ENCODE measurements around the gene TEX264.
A peak's percentile ranks its signal among the peaks of the same experiment; 100 is the strongest.

The TEX264 gene

DNA sequence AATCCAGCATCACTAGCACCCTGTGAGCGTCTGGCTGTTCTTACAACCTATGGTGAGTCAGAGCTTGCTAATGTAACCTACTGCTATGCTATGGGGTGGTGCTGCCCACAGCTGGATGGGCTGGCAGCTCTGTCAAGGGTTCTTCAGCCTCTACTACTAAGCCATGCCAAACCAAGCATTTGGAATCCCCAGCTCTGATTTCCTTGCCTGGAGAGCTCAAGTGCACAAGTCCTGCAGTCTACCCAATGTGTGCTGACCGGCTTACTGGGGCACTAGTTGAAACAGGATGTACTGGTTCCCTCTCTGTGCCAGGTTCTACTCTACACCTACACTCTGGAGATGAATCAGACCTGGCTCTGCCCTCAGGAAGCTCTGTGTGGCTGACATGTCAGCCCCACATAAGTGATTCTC, 4.2 kb downstream of the TEX264 start:
- peak; percentile 8 for DNase-seq

DNA sequence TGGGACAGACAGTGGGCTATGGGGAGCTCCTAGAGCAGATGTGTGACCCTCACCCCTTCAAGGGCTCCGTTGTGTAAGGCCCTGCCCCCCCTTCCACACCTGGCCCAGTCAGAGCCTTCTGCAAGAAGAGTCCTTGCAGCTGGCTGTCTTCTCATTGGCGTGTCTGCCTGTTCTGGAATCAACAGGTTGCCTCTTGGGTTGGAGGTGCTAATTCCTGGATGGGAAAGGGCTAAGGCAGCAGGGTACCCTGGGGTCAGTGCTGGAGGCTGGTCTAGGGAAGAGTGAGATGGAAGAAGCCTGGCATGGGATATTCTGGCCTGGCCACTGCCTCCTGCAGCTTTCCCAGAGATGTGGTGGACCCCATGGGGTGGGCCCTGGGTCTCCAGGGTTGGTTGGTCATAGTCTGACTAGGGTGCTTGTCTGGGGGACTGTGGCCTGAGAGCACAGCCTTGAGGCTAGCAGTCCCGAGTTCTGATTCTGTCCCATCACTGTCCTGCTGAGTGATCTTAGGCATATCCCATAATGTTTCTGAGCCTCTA, 5.1 kb downstream of the TEX264 start:
- DNase-seq, result peak; percentile 5

DNA sequence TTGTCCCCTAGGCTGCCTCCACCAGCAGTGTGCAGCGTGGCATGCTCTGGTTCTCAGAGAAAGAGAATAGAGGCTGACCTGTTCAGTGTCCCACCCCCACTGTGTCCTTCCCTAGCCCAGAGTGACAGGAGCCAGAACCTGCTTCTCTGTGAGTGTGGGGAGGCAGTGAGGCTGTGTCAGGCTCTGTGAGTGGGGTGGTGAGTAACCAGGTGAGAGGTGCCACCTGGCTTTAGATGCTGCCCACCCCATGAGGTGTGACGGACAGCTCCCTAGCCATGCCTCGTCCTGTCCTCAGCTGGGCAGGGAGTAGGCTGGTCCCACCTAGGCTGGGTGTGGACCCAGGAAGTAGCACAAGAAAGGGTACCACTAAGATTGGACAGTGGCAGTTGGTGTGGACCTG, 6.3 kb downstream of the TEX264 start:
- DNase-seq, result no peak

DNA sequence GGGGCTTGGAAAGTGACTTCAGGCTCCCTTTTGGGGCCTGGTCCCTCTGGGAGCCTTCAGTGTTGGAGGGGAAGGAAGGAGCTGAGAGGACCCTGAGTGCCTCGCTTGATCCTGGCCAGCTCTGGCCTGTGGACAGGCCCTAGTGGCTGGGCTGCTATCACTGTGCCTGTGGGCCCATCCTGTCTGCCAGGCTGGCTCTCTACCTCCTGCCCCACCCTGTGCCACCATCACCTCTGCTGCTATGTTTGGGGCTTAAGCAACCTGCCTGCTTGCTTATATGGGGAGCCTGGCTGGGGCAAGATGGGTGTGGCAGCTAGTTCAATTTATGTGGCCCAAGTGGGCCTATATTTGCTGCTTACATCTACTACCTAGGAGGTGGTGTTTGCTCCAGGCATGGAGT, 7.1 kb downstream of the TEX264 start:
- DNase-seq, result no peak

DNA sequence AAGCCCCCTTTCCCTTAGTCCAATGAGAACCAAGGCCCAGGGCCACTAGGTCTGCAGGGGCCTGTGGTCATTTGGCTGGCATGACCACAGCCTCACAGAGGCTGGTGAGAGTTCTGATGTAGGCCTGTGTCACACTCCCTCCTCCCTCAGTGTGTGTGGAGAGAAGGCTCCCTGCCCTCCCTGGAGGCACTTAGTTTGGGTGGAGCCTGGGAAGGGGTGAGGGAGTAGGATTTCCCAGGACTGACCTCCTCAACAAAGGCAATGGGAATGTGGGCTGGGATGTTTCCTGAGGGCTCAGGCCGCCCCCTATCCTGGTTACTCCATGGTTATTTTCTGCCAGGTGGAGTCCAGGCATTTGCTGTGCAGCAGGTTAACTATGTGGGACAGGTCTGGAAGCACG, 7.6 kb downstream of the TEX264 start:
- DNase-seq, result no peak

DNA sequence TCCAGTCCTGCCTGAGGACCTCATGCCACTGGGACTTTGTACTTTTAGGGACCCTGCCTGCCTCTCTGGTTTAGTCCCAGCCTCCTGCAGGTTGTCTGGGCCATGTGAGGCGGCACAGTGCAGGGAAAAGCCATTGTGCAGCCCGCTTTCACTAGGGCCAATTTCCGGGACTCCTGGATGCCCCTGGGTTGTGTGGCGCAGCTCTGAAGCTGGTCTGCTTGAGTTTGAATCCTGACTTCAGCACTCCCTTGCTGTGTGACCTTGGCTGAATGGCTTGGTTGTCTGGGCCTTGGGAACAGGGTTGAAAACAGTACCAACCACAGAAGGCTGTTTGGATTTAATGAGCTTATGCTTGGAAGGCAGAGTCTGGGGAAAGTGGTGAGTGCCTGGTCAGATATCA, 8.3 kb downstream of the TEX264 start:
- DNase-seq, result no peak

DNA sequence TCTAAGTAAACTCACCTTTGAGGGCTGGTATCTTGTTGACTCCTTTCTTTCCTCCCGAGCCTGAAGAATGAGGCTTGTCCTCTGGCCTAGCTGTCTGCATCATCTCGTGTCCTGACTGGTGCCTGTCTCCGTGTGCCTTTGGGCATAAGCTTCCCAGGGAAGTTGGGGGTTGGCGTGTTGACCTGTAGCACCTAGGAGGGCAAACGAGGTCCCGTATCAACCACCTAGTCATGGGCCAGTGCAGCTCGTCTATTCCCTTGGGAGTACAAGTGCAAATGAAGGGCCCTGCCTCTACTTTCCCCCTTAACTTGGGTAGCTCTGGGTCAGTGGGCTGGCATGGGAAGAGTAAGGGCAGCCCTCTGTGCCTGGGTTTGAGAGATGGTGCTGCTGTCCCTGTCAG, 8.7 kb downstream of the TEX264 start:
- no peak for DNase-seq

DNA sequence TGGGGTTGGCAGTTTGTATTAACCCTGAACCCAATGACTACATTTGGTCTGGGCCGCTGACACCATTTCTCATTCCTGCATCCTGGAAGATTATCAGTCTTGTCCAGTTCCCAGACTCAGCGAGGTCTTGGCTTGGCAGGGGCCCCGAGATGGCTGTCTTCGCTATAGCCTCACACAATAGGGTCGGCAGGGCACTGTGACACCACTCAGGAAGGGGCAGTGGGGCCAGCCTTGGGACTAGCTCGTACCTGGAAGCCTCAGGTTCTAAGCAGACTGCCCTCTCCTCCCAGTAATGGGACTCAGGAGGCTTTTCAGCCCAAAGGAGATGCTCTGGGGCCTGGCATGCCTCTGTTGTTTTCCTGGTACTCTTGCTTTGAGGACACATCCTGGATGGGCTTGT, 9.1 kb downstream of the TEX264 start:
- no peak for DNase-seq

DNA sequence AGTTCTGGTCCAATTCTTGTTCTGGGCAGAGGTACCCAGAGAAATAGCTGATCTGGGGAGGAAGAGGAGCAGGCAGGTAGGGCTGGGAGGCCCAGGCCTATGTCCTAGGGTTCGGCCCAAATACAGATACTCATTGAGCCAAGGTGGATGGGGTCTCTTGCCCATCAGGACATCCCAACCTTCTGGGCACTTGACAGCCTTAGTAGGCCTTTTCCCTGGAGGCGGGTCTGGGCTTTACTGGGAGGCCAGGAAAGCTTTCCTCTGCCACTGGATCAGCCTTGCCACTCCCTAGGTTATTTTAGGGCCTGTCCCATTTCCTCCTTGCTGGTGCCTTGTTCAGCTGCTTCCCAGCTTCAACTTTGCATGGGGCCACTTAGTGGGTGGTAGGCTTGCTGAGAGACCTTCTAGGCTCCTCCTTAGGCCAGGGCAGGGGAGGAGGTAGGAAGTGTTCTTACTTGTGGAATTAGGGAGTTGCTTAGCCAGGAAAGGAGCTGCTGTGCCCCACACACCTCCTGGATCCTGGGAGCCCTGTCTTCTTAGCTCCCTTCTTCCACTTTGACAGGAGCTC, 9.7 kb downstream of the TEX264 start:
- DNase-seq, result no peak

DNA sequence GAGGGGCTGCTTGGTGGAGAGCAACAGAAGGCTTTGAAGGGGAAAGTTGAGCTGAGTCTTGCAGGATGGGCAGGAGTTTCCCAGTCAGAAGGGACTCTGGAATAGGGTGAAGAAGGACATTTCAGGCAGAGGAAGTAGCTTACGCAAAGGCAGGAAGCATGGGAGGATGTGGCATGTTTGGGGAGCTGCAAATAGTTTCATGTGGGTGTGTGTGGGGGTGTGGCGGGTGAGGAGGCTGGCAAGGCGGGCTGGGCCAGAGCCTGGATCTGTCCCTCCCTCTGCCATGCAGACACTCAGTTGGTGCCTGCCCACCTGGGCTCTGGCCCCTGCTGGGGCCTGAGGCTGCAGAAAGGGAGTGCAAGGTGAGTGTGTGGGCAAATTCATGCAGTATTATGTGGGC, 10.4 kb downstream of the TEX264 start:
- peak; percentile 43 for DNase-seq

DNA sequence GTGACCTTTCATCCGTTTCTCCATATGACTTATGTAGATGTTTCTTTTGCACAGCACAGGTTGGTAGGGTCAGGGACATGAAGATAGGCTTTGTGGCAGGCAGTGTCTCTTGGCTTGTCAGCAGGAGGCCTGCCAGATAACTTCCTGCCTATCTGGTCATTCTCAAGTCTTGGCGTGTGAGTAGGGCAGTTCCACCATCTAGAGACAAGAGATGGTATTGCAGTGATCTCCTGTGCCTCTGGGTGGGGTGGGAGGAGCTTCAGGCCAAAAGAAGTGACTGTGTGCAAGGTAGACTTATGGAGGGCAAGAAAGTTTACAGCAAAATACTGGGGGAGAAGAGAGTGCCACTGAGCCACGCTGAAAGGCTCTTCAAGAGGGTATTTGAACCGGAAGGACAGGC, 11.0 kb downstream of the TEX264 start:
- DNase-seq, result peak; percentile 85

DNA sequence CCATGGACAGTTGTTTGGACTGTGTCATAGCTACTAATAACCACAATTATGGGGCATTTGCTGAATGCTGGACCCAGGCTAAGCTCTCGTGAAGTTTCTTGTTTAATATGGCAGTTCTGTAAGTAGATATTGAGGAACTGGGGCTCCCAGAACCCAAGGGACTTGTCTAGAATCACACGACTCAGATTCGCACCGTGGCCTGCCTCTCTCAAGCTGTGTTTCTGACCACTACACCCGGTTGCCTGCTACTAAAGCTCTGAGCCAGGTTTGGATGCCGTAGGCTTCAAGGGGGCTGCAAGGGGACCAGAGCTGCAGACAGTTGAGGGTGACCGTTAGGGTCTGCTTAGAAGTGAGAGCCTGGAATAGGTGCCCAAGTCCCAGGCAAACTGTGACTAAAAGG, 11.5 kb downstream of the TEX264 start:
- DNase-seq, result no peak

DNA sequence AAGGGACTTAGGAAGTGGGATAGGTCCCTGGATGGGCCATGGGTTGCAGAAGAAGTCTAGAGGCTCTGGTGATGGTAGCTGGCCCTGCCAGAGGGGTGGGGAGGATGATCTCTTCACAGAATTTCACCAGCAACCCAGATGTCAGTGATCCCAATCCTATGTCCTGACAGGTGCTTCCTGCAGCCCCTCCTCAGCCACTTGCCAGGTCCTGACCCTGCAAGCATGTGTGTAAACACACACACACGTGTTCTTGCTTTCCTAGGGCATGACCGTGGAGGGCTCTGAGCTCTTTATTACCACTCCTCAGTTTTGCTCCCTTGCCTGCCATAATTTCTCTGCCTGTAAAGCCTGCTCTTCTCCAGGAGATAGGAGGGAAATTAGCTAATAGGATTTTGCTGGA, 12.5 kb downstream of the TEX264 start:
- no peak for DNase-seq

DNA sequence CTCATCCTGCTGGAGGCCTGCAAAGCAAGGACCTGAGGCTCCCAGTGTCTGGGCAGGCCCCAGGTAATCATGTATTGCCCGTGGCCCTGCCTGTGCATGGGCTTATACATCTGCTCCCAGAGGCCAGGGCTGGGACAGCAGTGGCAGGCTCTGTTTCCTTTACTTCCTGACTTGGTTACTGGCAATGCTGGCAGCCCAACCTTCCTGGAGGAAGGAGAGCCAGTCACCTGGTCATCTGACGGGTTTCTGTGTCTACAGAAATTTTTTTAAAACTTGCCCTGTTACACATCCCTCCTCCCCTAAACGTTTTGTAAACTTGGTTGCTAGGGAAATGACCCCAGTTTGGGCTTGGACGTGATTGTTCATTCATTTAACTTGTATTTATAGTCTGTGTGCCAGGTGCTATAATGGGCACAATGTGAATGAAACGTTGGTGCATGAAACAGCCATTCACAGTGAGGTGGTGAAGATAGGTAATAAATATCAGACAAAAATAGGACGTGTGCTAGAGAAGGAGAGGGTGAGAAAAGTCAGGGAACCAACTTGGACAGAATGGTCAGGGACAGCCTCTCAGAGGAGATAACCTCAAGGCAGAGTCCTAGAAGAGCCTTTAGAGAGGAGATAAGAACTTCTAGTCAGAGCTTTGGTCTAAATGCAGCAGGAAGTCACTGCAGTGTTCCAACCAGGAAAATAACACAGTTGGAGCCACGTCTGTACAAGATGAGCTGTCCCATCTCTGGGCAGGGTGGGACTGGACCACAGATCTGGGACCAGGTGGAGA, 14.1 kb downstream of the TEX264 start:
- no peak for DNase-seq

DNA sequence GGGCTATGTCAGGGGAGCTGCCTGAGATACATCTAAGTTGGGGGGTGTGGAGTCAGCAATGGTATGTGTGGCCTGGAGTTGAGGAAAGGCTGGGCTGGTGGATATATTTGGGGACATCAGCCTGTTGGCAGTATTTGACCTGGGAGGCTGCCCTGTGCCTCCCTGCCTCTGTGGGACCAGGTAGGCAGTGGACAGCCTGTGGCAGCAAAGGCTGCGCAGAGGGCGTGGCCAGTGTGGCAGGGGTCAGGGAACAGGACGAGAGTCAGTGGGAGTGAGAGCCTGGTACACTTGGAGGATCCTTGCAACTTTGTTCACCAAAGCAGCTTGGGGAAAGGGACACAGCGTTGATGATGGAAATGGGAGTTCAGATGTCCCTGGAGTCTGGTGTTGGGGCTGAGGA, 15.0 kb downstream of the TEX264 start:
- no peak for DNase-seq

DNA sequence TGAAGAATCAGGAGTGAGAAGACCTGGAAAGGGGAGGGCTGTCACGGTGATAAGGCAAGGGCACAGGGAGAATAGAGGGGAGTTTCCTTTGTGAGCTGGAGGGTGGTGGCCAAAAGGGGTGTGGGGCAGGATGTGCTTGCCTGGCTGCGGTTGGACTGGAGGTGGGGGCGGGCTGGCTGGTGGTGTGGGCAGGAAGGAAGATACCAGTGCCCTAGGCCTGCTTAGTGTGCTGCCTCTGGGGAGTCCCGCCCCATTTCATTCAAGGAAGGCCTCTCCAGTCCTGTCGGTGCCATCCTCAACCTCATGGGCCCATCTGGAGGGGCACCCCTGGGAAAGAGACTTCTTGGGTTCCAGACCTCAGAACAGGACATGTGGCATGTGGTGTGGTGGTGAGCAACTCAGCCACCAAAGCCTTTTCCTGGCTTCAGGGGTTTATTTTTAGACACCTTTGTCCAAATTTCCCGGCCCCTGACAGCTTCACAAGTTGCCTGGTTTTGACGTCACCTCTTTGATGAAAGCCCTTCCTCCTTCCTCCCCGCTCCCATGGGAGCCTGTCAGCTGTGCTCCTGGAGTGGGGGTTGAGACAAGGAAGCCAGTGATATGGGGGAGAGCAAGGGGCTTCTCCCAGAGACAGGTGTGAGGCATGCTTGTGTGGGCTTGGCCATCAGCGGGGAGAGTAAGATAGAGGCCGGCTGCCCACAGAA, 15.6 kb downstream of the TEX264 start:
- DNase-seq, result peak; percentile 90

DNA sequence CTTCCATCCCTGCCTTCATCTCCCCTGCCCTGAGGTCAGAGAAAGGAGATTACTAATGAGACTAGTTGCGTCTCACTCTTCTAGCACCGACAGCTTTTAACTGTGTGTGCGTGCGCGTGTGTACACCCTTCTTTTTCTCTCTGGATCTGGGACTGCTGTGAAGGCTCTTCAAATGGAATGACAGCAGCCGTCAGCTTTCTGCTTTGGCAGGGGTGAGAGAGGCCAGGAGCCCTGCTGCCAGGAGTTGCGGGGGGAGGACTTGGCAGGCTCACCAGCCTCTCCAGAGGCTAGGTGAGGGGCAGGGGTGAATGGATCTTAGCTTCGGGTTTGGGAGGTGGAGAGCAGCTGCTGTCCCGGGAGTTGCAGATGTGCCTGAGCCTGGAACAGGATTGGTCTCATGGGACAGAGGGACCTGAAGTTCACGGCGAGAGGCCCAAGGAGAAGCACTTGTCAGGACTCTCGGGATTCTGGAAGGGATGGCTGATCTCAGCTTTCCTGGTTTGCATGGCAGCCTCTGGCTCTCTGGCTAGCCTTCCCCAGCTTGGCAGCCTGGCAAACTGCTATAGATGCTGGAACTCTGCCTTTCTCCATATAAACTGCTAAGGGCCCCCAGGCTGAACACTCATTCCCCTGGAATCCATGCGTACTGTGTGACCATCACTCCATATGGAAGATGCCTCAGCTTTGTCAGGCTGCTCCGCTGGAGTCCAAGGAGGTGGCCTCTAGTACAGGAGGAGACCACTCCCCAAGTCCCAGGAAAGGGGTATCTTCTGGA, 16.6 kb downstream of the TEX264 start:
- DNase-seq, result no peak

DNA sequence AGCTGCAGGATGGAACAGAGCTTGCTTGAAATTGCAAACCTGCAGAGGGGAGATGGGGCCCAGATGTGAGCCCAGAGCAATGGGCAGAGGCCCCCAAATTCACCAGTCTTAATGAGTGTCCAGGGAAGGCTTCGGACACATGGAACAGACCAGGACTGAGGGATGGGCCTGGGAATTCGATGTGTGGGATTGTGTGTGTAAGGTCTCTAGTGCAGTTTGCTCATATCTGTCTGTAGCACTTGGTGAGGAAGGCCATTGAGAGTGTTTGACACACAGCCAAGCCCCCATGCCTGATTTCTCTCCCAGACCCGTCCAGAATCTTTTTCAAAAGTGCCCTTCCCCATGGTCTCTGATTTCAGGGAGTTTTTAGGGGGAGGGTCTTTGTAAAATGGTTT, 17.2 kb downstream of the TEX264 start:
- DNase-seq, result no peak

DNA sequence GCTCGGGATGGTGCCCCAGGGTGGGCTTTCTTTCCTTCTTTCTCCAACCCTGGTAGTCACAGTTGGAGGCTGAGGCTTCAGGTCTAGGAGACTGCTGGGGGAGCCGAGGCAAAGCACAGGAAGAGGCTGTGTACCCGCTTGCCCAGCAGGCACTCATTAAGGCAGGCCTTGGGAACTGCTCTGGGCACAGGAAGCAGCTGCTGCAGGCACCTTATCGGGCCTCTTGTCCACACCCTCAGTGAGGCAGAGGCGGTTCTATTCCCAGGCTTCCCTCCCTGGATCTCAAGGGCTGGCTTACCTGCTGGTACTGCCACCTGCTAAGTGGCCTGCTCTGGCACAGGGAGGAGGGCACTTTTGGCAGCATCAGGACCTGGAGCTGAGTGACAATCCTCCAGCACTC, 20.0 kb downstream of the TEX264 start:
- no peak for DNase-seq

DNA sequence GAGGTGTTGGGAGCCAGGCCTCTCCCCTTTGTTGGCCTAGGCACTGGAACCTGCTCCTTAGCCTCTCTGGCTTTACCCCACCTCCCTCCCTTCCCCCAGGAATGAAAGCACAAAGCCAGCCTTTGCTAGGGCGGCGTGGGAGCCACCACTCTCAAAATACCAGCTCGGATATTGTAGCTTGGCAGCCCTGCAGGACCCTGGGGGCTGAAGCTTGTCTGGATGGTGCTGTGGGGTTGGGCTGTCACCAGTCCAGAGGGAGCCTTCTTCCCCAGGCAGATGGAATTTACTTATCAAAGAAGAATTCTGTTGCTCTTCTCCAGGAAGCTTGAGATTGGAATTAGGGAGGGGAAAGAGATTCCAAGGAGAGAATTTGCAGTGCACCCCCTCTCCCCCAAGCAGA, 20.9 kb downstream of the TEX264 start:
- DNase-seq, result no peak

DNA sequence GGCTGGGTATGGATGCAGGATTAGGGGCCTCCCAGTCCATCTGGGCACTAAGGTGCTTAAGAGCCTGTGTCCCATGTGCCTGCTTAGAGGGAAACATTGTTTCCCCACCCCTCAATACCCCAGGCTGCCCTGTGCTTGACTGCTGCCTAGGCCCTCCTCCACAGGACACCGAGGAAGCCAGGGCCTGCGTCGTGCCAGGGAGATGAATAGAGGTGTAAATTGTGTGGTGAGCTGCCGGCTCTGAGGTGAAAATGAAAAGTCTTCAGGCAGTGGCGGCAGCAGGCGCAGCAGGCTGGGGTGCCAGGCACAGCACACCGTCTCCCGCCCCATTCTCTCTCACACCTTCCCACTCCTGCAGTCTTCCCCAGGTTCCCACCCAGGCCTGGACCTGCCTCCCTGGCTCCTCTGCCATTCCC, 21.9 kb downstream of the TEX264 start:
- DNase-seq, result no peak

DNA sequence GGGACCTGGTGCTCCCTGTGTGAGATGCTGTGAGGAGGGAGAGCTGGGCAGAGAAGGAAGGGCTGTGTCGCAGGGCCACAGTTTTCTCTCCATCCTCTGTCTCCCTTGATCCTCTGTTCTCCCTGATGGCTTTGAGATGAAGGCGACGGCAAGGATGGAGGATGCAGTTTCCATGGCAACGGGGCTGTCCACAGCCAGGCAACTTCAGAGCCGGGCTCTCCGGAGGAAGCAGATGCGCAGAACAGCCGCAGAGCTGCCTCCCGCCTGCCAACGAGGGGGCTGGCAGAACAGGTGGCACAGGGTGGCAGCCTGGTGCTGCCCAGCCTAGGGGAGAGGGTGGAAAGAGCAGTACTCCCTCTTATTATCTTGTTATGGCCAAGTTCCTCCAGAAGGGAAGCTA, 25.9 kb downstream of the TEX264 start:
- DNase-seq, result no peak

DNA sequence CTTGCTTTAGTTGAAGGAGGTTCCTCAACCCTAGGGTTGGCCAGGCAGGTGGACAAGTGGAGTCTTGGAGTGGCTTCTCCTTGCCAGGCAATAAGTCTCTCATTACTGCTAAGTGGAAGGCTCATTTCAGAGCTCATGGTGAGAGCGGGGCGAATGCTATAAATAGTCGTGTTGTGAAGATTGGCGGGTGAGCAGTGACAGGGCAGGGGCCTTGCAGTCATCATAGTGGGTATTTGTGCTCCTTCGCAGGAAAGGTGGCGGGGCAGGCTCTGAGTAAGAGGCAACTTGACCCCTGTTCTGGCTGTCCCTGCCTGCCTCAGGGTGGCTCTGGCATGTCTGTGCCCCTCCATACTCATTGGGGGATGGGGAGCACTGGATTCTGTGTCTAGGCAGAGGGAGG, 27.2 kb downstream of the TEX264 start:
- DNase-seq, result no peak
